IPS-18c (cell line): ENCODE data around the gene CDH2.

Source experiments
- H3K4me3 ChIP-seq: 2 replicates; pipeline ENCODE4 v1.7.0; 2013; ENCODE audit warnings: low read depth, mild to moderate bottlenecking, low read length, moderate library complexity; ENCODE audit not compliant: insufficient read depth
- H3K9me3 ChIP-seq: one replicate; pipeline ENCODE4 v1.6.1; 2013; ENCODE audit warnings: mild to moderate bottlenecking, low read length, moderate library complexity; ENCODE audit not compliant: control insufficient read depth, insufficient read depth

Gene CDH2

GRCh38 chr18:28074076-28074475 is 102.9 kb downstream of the CDH2 start:
- no peaks in the 10 kb centered on the region for H3K9me3 ChIP-seq
- H3K4me3 ChIP-seq: no peak overlapping the region

GRCh38 chr18:28073658-28074057 is 103.3 kb downstream of the CDH2 start:
- Histone ChIP-seq H3K9me3 (no peaks in the 10 kb centered on the region), H3K4me3 (no peak overlapping the region)

- no peak overlapping the region for H3K4me3 ChIP-seq
- no peaks in the 10 kb centered on the region for H3K9me3 ChIP-seq
Observed at GRCh38 chr18:28071199-28071598, 105.7 kb downstream of the CDH2 start.

DNA sequence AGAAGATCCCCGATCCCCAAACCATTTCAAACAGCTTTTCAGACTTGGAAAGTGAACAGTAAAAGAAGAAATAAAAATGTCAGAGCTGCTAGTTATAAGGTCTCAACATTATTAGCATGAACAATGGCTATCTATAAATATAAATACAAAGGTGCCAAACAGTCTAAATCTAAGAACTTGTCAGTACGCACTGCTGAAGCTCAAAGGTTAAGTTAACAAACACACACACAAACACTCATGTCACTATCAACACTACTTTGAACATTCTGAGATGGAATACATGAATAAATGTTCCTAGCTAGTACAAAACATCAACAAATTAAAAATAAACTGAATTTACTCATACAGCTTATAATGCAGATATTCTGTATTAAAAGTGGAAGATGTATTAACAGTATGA is 108.7 kb downstream of the CDH2 start:
- no peak overlapping the region for H3K4me3 ChIP-seq
- no peaks in the 10 kb centered on the region for H3K9me3 ChIP-seq

- Histone ChIP-seq H3K9me3 (no peaks in the 10 kb centered on the region), H3K4me3 (no peak overlapping the region)
Observed at GRCh38 chr18:28067346-28067745, 109.6 kb downstream of the CDH2 start.

- Histone ChIP-seq H3K4me3 (no peak overlapping the region), H3K9me3 (no peaks in the 10 kb centered on the region)
Observed at GRCh38 chr18:28065793-28066186, 111.1 kb downstream of the CDH2 start.

DNA sequence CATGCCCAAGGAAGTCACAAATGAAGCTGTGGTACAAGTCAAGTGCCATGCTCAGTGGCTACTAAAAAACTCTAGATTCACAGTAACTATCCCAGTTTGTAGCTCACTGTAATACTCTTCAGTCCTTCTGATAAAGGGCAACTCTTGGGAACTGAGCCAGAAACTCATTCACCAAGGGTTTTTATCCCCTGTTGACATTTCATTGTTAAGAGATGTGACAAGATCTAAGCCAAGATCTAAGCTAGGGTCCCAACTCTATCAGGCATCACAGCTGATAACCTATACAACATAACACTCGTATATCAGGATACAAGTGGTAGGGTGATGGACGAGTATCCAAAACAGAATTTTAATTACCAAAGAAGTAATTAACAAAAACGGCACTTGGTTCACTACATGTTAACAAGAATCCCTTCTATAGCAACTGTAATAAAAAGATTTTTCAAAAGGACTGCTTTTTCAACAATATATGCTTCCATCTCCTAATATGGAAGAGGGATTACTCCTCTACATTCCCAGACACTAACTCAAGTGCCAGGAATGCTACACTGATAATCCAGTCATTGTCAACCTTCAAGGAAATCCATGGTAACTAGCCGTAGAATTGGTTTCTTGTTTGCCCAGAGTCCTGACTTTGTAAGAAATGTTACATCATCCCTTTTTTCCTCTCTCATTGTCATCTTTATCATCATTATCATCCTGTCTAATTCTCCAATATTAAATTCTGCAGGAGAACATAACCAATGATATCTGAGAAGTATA is 111.7 kb downstream of the CDH2 start:
- no peak overlapping the region for H3K4me3 ChIP-seq

GRCh38 chr18:28063926-28064325 is 113.0 kb downstream of the CDH2 start:
- Histone ChIP-seq H3K9me3 (no peaks in the 10 kb centered on the region), H3K4me3 (no peak overlapping the region)

More for the DNA sequence above, 111.7 kb downstream of the CDH2 start:
- H3K9me3 ChIP-seq: no peaks in the 10 kb centered on the region

GRCh38 chr18:28063271-28063761 is 113.6 kb downstream of the CDH2 start:
- no peak overlapping the region for H3K4me3 ChIP-seq
- H3K9me3 ChIP-seq: no peaks in the 10 kb centered on the region

DNA sequence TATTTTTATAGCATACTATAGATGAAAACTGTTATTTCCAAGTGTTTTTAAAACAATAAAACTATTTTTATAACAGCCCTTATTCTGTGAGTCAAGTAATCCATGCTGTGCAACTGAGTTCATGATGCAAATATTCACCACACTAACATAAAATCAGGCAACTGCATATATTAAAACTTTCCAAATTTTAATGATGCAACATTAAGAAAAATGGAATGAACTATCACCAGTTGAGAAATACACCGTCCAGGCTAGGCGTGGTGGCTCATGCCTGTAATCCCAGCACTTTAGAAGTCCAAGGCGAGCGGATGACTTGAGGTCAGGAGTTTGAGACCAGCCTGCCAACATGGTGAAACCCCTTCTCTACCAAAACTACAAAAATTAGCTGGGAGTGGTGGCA is 114.5 kb downstream of the CDH2 start:
- Histone ChIP-seq H3K9me3 (no peaks in the 10 kb centered on the region), H3K4me3 (no peak overlapping the region)

DNA sequence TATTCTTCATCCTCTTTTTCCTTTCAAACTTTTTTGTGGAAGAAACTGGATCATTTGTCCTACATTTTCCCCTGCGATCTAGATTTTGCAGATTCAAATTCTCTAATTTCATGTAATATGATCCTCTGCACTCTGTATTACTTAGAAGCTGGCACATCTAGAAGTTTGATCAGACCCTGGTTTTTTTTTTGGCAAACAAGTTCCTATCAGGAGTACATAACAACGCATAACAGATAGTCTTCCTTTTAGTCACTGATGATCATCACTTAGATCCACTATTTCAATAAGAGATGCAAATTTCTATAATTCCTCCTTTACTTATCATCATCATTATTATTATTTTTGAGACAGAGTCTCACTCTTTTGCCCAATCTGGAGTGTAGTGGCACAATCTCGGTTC is 117.1 kb downstream of the CDH2 start:
- Histone ChIP-seq H3K9me3 (no peaks in the 10 kb centered on the region), H3K4me3 (no peak overlapping the region)

DNA sequence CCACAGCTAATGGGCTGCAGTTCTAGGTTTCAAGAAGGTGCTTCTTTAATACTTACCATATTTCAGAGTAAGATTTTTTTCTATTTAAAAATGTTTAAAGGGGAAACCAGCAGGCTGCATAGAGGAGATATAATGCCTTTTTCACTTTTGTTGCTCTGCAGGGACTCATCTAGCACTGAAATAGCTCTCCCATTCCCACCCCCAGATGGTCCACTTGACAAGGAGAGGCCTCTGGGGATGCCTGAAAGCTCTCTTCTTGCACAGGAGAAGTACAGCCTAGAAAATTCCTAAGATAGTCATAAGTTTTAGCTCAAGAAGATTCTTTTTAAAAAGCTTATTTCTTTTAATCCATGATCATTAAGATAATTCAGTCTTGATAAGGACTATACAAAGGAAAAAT is 126.4 kb downstream of the CDH2 start:
- Histone ChIP-seq H3K9me3 (no peaks in the 10 kb centered on the region), H3K4me3 (no peak overlapping the region)

DNA sequence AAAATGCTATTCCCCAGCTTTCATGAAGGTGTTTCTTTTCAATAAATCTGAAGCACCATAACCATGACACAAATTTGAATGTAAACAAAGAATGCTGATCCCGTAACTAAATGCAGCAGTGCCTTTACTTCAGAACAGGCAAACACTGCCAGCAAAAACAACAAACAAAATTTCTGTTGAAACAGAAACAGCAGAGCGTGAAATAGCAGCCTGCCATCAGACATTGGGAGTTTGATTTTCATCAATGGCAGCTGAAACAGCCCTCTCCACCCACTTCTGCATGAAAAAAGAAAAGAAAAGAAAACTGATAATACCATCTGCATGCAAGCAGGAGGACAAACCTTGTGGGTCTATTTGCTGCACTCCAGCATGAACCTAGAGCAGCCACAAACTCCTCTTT is 128.3 kb downstream of the CDH2 start:
- Histone ChIP-seq H3K4me3 (no peak overlapping the region), H3K9me3 (no peaks in the 10 kb centered on the region)

DNA sequence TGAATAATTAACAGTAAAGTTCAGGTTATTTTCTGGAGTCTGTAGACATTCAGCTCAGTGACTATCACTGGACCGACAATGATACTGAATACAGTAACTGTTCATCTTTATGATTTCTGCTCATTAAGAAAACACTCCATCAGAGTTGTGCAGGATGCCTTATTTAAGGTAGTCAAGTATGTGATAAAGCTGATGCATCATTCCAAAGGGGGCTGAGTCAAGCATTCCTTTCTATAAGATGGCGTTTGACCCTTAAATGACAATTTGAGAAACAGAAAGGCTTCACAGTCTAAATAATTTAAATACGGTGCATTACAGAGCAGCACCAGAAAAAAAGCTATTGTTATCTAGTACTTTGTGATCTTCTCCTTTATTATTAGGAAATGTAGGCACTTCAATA is 131.1 kb downstream of the CDH2 start:
- no peak overlapping the region for H3K4me3 ChIP-seq
- H3K9me3 ChIP-seq: no peaks in the 10 kb centered on the region

DNA sequence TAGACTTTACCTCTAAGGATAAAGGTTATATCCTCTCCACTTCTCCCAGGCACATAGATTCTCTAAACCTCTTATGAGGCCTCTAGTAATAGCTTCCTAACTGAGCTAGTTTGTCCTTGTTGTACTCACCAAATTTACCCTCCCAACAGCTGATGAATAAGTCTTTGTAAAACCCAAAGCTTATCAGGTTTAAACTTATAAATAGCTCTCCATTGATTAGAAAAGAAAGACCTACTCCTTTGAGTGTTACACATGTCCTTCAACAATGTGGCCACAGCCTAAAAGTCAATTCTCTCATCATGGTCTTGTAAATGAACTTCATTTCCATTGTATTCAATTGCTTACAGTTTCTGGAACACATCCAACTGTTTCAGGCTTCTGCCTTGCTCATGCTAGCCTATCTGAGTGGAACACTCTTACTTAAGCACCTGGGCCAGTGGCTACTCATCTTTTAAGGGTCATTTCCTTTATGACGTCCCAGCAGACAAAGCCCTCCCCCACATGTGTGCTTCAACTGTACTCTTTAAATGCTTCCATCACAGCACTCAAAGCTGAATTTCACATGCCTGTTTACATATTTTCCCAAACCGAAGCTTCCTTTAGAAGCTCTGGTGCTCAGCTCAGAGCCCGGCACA is 131.6 kb downstream of the CDH2 start:
- Histone ChIP-seq H3K4me3 (no peak overlapping the region), H3K9me3 (no peaks in the 10 kb centered on the region)

DNA sequence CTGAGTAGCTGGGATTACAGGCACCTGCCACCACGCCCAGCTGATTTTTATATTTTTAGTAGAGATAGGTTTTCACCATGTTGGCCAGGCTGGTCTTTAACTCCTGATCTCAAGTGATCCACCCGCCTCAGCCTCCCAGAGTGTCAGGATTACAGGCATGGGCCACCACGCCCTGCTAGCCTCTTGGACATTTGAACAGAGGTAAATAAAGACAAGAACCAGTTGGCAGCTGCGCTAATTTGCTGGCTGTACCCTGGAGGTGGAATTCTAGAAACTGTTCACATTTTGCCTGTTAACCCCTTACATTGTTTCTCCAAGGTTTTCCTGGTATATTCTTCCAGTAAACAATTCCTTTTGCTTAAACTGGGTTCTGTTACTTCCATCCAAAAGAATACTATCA is 132.9 kb downstream of the CDH2 start:
- Histone ChIP-seq H3K9me3 (no peaks in the 10 kb centered on the region), H3K4me3 (no peak overlapping the region)

- Histone ChIP-seq H3K4me3 (no peak overlapping the region), H3K9me3 (no peaks in the 10 kb centered on the region)
Observed at GRCh38 chr18:28043631-28044030, 133.3 kb downstream of the CDH2 start.

- H3K9me3 ChIP-seq: no peaks in the 10 kb centered on the region
- H3K4me3 ChIP-seq: no peak overlapping the region
Observed at GRCh38 chr18:28041366-28041765, 135.6 kb downstream of the CDH2 start.

GRCh38 chr18:28040716-28041115 is 136.2 kb downstream of the CDH2 start:
- no peak overlapping the region for H3K4me3 ChIP-seq
- H3K9me3 ChIP-seq: no peaks in the 10 kb centered on the region
